DND-41 (cell line): ENCODE measurements around the gene IPO8.

Experiments used
- ATAC-seq: fragments of 200-7000 bp; cut with Tn5 transposase; 3 replicates; pipeline ENCODE4 v1.9.1; 2021; ENCODE audit warnings: low read depth; ENCODE audit not compliant: insufficient read depth
- DNase-seq: peaks from one replicate; pipeline ENCODE4 v3.0.0-alpha.2; 2020
- H2AFZ ChIP-seq: 2 replicates; pipeline ENCODE4 v1.6.0; 2012; ENCODE audit warnings: low read depth, low read length
- H3K27ac ChIP-seq: 2 replicates; pipeline ENCODE4 v1.5.1; 2012; ENCODE audit warnings: low read length, inconsistent platforms
- H3K27me3 ChIP-seq: fragments of 200-600 bp; sonication (generic); 2 replicates; pipeline ENCODE4 v1.6.0; 2012; ENCODE audit warnings: low read length, mild to moderate bottlenecking, inconsistent platforms; ENCODE audit not compliant: insufficient read depth, poor library complexity
- H3K36me3 ChIP-seq: 2 replicates; pipeline ENCODE4 v1.5.1; 2012; ENCODE audit warnings: low read length, inconsistent platforms; ENCODE audit not compliant: insufficient read depth
- H3K4me1 ChIP-seq: 2 replicates; pipeline ENCODE4 v1.5.1; 2012; ENCODE audit warnings: mild to moderate bottlenecking, low read length; ENCODE audit not compliant: insufficient read depth
- H3K4me2 ChIP-seq: 2 replicates; pipeline ENCODE4 v1.6.0; 2012; ENCODE audit warnings: mild to moderate bottlenecking, moderate library complexity, low read length, inconsistent platforms; ENCODE audit not compliant: insufficient read depth
- H3K4me3 ChIP-seq, 2 experiments: fragments of 200-600 bp in 1 of 2; shearing (Covaris generic) in 1 of 2; 2 replicates each; pipeline ENCODE4 v1.5.1; 2012 to 2016; ENCODE audit warnings: inconsistent platforms in 2 of 2, low read length in 2 of 2, mild to moderate bottlenecking in 2 of 2, low read depth in 1 of 2, moderate library complexity in 1 of 2
- H3K79me2 ChIP-seq: 2 replicates; pipeline ENCODE4 v1.6.0; 2012; ENCODE audit warnings: low read length, inconsistent platforms; ENCODE audit not compliant: insufficient read depth
- H3K9ac ChIP-seq: 2 replicates; pipeline ENCODE4 v1.6.0; 2012; ENCODE audit warnings: low read depth, mild to moderate bottlenecking, inconsistent platforms, low read length, moderate library complexity
- H3K9me3 ChIP-seq: 2 replicates; pipeline ENCODE4 v1.5.1; 2012; ENCODE audit warnings: low read length, moderate library complexity, mild to moderate bottlenecking, inconsistent platforms; ENCODE audit not compliant: insufficient read depth, severe bottlenecking
- H4K20me1 ChIP-seq: 2 replicates; pipeline ENCODE4 v1.6.0; 2012; ENCODE audit warnings: low read length; ENCODE audit not compliant: insufficient read depth
- CTCF ChIP-seq: IDR thresholded peaks from 2 replicates; pipeline ENCODE4 v1.5.1; 2012; ENCODE audit warnings: borderline replicate concordance, low read length, moderate library complexity, mild to moderate bottlenecking; ENCODE audit not compliant: poor library complexity, severe bottlenecking; ENCODE audit errors: extremely low read depth
- EZH2 ChIP-seq: IDR thresholded peaks from 3 replicates; pipeline ENCODE4 v1.6.1; 2012; ENCODE audit warnings: borderline replicate concordance, low read depth, mild to moderate bottlenecking, moderate library complexity, low read length, inconsistent platforms; ENCODE audit not compliant: severe bottlenecking

Gene IPO8

GRCh38 chr12:30700216-30700900 lies 4.7 kb upstream of the IPO8 start:
- Histone ChIP-seq H4K20me1 (no peaks in the 10 kb centered on the region), H3K27ac (no peak overlapping the region), H3K27me3 (no peaks in the 10 kb centered on the region), H3K9me3 (no peaks in the 10 kb centered on the region), H2AFZ (no peak overlapping the region), H3K4me3 (no peak overlapping the region), H3K79me2 (peaks cover 10% of the 10 kb centered on the region), H3K9ac (no peak overlapping the region), H3K4me1 (peaks cover 10% of the 10 kb centered on the region), H3K36me3 (no peaks in the 10 kb centered on the region; the same call in 1 of the 2 replicates), H3K4me2 (no peak overlapping the region)
- ATAC-seq (no peak), DNase-seq (no peak)
- no peak for TF ChIP-seq EZH2

DNA sequence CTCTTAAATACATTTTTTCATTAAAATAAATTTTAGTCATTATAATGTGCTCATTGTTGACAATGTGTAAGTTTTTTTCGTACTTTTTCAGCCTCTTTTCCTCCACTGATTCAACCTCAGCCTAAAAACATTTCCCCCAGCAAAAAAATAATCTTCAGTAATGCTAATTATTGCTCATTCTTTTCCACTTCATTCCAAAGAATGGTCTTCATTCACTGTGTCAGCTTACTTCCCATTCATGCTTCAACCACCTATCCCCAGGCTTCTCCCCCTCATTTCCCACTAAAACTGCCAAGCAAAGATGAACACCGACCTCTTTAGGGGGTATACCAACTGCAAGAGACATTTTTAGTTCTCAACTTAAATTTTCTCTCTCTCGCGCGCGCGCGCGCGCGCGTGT lies 2.7 kb upstream of the IPO8 start:
- Histone ChIP-seq H3K4me3 (no peak overlapping the region), H4K20me1 (peaks cover 4% of the 10 kb centered on the region; the same call in 1 of the 2 replicates), H3K4me2 (no peak overlapping the region), H3K27me3 (no peaks in the 10 kb centered on the region), H2AFZ (no peak overlapping the region), H3K27ac (no peak overlapping the region), H3K79me2 (peaks cover 30% of the 10 kb centered on the region), H3K36me3 (no peaks in the 10 kb centered on the region; the same call in 1 of the 2 replicates), H3K9me3 (no peaks in the 10 kb centered on the region), H3K9ac (no peak overlapping the region), H3K4me1 (peaks cover 26% of the 10 kb centered on the region)
- ATAC-seq (no peak), DNase-seq (no peak)
- TF ChIP-seq CTCF (no peak), EZH2 (no peak)

GRCh38 chr12:30696943-30697342 lies 1.3 kb upstream of the IPO8 start:
- Histone ChIP-seq H3K36me3 (no peaks in the 10 kb centered on the region; the same call in 1 of the 2 replicates), H3K4me1 (peaks cover 36% of the 10 kb centered on the region), H4K20me1 (peaks cover 7% of the 10 kb centered on the region; the same call in 1 of the 2 replicates), H3K4me3 (no peak overlapping the region), H3K9me3 (no peaks in the 10 kb centered on the region), H2AFZ (peak overlapping the region; percentile 96), H3K27me3 (no peaks in the 10 kb centered on the region), H3K4me2 (peak overlapping the region; percentile 76), H3K79me2 (peaks cover 44% of the 10 kb centered on the region), H3K27ac (no peak overlapping the region), H3K9ac (no peak overlapping the region)
- ATAC-seq (no peak), DNase-seq (no peak)
- TF ChIP-seq CTCF = no peak

DNA sequence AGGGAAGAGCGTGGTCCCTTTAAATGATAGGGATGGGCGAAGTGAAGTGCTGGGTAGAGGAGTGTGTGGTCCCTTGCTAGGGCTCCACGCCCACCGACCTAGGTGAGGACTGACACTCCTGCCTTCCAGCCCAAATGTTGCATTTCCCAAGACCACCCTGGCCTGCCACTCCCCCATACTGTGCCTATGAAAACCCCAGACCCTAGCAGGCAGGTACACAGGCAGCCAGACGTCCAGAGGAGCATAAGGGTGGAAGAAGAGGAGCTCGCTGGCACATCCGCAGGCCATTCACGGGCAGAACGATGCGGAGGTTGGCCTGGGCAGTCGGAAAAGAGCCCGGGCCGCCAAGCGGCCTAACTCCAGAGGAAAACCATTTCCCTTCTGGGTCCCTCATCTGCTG lies 817 bp upstream of the IPO8 start:
- Histone ChIP-seq H3K79me2 (peaks cover 49% of the 10 kb centered on the region), H4K20me1 (peaks cover 7% of the 10 kb centered on the region; the same call in 1 of the 2 replicates), H3K4me1 (peaks cover 36% of the 10 kb centered on the region), H3K36me3 (no peaks in the 10 kb centered on the region; the same call in 1 of the 2 replicates), H3K27ac (peak overlapping the region; percentile 93), H3K9ac (peak overlapping the region; percentile 78), H3K9me3 (no peaks in the 10 kb centered on the region), H3K27me3 (no peaks in the 10 kb centered on the region), H2AFZ (peak overlapping the region; percentile 96), H3K4me2 (peak overlapping the region; percentile 76), H3K4me3 (peak overlapping the region; percentile 48 to 76)
- TF ChIP-seq EZH2 (no peak), CTCF (no peak)
- DNase-seq (no peak), ATAC-seq (0 out of 3 replicates have a peak, but pooled peaks have one; percentile 10)
